ENCODE measurements around the gene AGFG2.

Gene AGFG2

DNA sequence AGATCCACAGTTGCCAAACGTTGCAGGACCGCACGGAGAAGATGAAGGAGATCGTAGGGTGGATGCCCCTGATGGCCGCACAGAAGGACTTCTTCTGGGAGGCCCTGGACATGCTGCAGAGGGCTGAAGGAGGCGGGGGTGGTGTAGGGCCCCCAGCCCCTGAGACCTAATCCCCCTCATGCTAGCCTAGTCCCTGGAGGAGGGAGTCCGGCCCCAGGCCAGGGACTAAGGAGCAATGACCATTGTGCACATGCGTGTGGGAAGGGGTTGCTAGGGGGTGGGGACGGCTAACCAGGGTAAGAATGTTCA, 61.7 kb downstream of the AGFG2 start:
- peaks cover 18% of the 10 kb centered on the region for H3K4me1 ChIP-seq (ENCODE audit: control insufficient read depth, low read length)
- H3K36me3 ChIP-seq (ENCODE audit: control insufficient read depth, low read length): no peaks in the 10 kb centered on the region
- TF ChIP-seq, protein P1, sequence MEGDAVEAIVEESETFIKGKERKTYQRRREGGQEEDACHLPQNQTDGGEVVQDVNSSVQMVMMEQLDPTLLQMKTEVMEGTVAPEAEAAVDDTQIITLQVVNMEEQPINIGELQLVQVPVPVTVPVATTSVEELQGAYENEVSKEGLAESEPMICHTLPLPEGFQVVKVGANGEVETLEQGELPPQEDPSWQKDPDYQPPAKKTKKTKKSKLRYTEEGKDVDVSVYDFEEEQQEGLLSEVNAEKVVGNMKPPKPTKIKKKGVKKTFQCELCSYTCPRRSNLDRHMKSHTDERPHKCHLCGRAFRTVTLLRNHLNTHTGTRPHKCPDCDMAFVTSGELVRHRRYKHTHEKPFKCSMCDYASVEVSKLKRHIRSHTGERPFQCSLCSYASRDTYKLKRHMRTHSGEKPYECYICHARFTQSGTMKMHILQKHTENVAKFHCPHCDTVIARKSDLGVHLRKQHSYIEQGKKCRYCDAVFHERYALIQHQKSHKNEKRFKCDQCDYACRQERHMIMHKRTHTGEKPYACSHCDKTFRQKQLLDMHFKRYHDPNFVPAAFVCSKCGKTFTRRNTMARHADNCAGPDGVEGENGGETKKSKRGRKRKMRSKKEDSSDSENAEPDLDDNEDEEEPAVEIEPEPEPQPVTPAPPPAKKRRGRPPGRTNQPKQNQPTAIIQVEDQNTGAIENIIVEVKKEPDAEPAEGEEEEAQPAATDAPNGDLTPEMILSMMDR (IDR thresholded peaks at IDR 0.05; ENCODE audit: low read depth, low read length, poor library complexity, severe bottlenecking): peak; percentile 51
- no peak for TF ChIP-seq EZH2phosphoT487 (IDR thresholded peaks at IDR 0.05; ENCODE audit: borderline replicate concordance, low read length)
- no peak overlapping the region for H3K4me3 ChIP-seq (ENCODE audit: low read length)
- H3K9me2 ChIP-seq (replicated peaks; ENCODE audit: control insufficient read depth, low read length): no peaks in the 10 kb centered on the region
- no peaks in the 10 kb centered on the region for H4K20me1 ChIP-seq (ENCODE audit: control insufficient read depth, insufficient read depth, low read depth, low read length)
- no peak overlapping the region for H3K4me2 ChIP-seq (ENCODE audit: low read length)
- H3F3A ChIP-seq (ENCODE audit: control insufficient read depth, insufficient read depth): no peaks in the 10 kb centered on the region
- no peaks in the 10 kb centered on the region for H3K9me3 ChIP-seq (ENCODE audit: control insufficient read depth, insufficient read depth, low read length)
- H3K79me2 ChIP-seq (ENCODE audit: control insufficient read depth, low read length): no peaks in the 10 kb centered on the region
- no peak overlapping the region for H3K27ac ChIP-seq (ENCODE audit: low read depth, low read length)
- H3K27me3 ChIP-seq (ENCODE audit: control insufficient read depth, low read length): peaks cover 24% of the 10 kb centered on the region

DNA sequence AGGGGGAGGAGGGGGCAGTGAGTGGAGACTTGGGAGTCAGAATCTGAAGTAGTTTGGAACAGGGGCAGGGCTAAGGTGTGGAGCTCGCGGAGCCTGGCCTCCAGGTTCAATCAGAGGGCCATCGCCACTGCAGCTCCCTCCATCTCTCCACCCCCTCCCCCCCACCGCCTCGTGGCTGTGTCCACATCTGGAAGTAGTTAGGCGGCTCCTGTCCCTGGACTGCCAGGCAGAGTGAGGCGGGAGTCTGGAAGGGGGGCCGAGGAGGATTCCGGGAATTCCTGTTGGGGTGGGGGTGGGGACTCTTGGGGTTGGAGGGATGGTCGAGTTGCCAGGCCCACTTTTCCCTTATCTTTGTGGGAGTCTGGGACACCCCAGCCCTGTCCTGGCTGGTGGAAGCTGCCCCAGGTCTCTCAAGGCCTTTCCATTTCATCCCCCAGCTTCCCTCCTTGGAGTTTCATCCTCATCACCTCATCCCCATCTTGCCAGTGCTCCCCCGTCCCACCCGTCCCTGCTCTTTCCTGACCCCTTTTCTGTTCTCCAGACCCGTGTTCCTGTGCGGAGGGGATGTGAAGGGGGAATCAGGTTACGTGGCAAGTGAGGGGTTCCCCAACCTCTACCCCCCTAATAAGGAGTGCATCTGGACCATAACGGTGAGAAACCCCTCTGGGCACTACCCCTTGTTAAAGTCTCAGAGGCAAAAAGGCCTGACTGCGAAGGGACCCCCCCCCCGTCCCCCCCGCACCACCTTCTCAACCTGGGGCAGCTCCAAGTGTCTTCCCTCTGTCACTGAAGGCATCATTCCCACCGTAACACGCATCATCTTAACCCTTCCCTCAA, 64.1 kb downstream of the AGFG2 start:
- peak overlapping the region; percentile 89 for H3K4me2 ChIP-seq (ENCODE audit: low read length)
- H3K27ac ChIP-seq (ENCODE audit: low read depth, low read length): no peak overlapping the region
- no peaks in the 10 kb centered on the region for H3F3A ChIP-seq (ENCODE audit: control insufficient read depth, insufficient read depth)
- H3K36me3 ChIP-seq (ENCODE audit: control insufficient read depth, low read length): no peaks in the 10 kb centered on the region
- no peaks in the 10 kb centered on the region for H3K79me2 ChIP-seq (ENCODE audit: control insufficient read depth, low read length)
- no peaks in the 10 kb centered on the region for H3K9me3 ChIP-seq (ENCODE audit: control insufficient read depth, insufficient read depth, low read length)
- H3K4me3 ChIP-seq (ENCODE audit: low read length): peak overlapping the region; percentile 74
- peaks cover 19% of the 10 kb centered on the region for H3K4me1 ChIP-seq (ENCODE audit: control insufficient read depth, low read length)
- no peaks in the 10 kb centered on the region for H4K20me1 ChIP-seq (ENCODE audit: control insufficient read depth, insufficient read depth, low read depth, low read length)
- no peaks in the 10 kb centered on the region for H3K9me2 ChIP-seq (replicated peaks; ENCODE audit: control insufficient read depth, low read length)
- peaks cover 31% of the 10 kb centered on the region for H3K27me3 ChIP-seq (ENCODE audit: control insufficient read depth, low read length)
- TF ChIP-seq, protein P1 (IDR thresholded peaks at IDR 0.05; ENCODE audit: low read depth, low read length, poor library complexity, severe bottlenecking): no peak
- TF ChIP-seq EZH2phosphoT487 (IDR thresholded peaks at IDR 0.05; ENCODE audit: borderline replicate concordance, low read length): no peak

DNA sequence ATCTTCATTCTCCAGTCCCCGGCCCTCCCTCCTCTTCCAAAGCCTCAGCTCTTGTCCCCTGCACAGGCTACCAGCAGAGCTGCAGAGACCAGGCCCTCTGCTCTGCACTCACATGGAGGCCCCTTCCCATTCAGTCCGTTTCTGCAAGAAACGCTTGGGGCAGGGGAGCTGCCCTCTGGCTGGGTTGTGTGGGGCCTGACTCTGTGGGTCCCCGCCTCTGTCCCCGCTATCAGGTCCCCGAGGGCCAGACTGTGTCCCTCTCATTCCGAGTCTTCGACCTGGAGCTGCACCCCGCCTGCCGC, 64.7 kb downstream of the AGFG2 start:
- peak overlapping the region; percentile 74 for H3K4me3 ChIP-seq (ENCODE audit: low read length)
- H3F3A ChIP-seq (ENCODE audit: control insufficient read depth, insufficient read depth): no peaks in the 10 kb centered on the region
- TF ChIP-seq, protein P1 (IDR thresholded peaks at IDR 0.05; ENCODE audit: low read depth, low read length, poor library complexity, severe bottlenecking): no peak
- TF ChIP-seq EZH2phosphoT487 (IDR thresholded peaks at IDR 0.05; ENCODE audit: borderline replicate concordance, low read length): no peak
- no peaks in the 10 kb centered on the region for H3K9me2 ChIP-seq (replicated peaks; ENCODE audit: control insufficient read depth, low read length)
- H3K27ac ChIP-seq (ENCODE audit: low read depth, low read length): no peak overlapping the region
- H3K36me3 ChIP-seq (ENCODE audit: control insufficient read depth, low read length): no peaks in the 10 kb centered on the region
- no peaks in the 10 kb centered on the region for H4K20me1 ChIP-seq (ENCODE audit: control insufficient read depth, insufficient read depth, low read depth, low read length)
- peaks cover 31% of the 10 kb centered on the region for H3K27me3 ChIP-seq (ENCODE audit: control insufficient read depth, low read length)
- peaks cover 19% of the 10 kb centered on the region for H3K4me1 ChIP-seq (ENCODE audit: control insufficient read depth, low read length)
- no peaks in the 10 kb centered on the region for H3K9me3 ChIP-seq (ENCODE audit: control insufficient read depth, insufficient read depth, low read length)
- H3K79me2 ChIP-seq (ENCODE audit: control insufficient read depth, low read length): no peaks in the 10 kb centered on the region
- peak overlapping the region; percentile 89 for H3K4me2 ChIP-seq (ENCODE audit: low read length)

All from DOHH2 (cell line).